HFFc6 (cell line): ENCODE measurements around the gene TRIM7. TPM values are rescaled to one million over a fixed set of nuclear protein-coding genes. Genes with fewer than 3 reads are reported as not detected.
A peak's percentile ranks its signal among the peaks of the same experiment; 100 is the strongest.

Source experiments
- DNase-seq: peaks from one replicate; pipeline ENCODE4 v3.0.0-alpha.2; 2018
- H3K27ac Mint-ChIP-seq: 2 replicates; pipeline ENCODE4 v1.8.0; 2020; ENCODE audit warnings: mild to moderate bottlenecking, mixed read lengths
- H3K27me3 Mint-ChIP-seq: 2 replicates; pipeline ENCODE4 v1.8.0; 2021; ENCODE audit warnings: mild to moderate bottlenecking, moderate library complexity, mixed read lengths; ENCODE audit not compliant: insufficient read depth
- H3K36me3 Mint-ChIP-seq: 2 replicates; pipeline ENCODE4 v1.8.0; 2021; ENCODE audit warnings: low read depth, mixed read lengths
- H3K4me1 Mint-ChIP-seq: 2 replicates; pipeline ENCODE4 v1.8.0; 2020; ENCODE audit warnings: low read depth, mixed read lengths
- H3K4me3 Mint-ChIP-seq: 2 replicates; pipeline ENCODE4 v1.8.0; 2020; ENCODE audit warnings: mild to moderate bottlenecking, moderate library complexity, mixed read lengths
- H3K9me3 Mint-ChIP-seq: 2 replicates; pipeline ENCODE4 v1.8.0; 2020; ENCODE audit warnings: mild to moderate bottlenecking, mixed read lengths
- CTCF ChIP-seq: fragments of 200-600 bp; sonication (generic); IDR thresholded peaks from 2 replicates; pipeline ENCODE4 v1.5.0; 2021; ENCODE audit warnings: antibody characterized with exemption, mild to moderate bottlenecking
- total RNA-seq, 6 experiments: library from RNA; stranded (reverse); fragmentation: NEBNext Ultra II Directional; extraction: Animal tissue kit (Norgen Biotek cat#: 25700); gene quantifications; 2 replicates in 1 of 6; 3 replicates in 5 of 6; pipeline ENCODE4 v1.2.3, GENCODE V29; 2021

The TRIM7 gene
- total RNA-seq, 6 experiments from 2014 or later, result 2.8 to 7.5 (median 5.3) TPM

DNA sequence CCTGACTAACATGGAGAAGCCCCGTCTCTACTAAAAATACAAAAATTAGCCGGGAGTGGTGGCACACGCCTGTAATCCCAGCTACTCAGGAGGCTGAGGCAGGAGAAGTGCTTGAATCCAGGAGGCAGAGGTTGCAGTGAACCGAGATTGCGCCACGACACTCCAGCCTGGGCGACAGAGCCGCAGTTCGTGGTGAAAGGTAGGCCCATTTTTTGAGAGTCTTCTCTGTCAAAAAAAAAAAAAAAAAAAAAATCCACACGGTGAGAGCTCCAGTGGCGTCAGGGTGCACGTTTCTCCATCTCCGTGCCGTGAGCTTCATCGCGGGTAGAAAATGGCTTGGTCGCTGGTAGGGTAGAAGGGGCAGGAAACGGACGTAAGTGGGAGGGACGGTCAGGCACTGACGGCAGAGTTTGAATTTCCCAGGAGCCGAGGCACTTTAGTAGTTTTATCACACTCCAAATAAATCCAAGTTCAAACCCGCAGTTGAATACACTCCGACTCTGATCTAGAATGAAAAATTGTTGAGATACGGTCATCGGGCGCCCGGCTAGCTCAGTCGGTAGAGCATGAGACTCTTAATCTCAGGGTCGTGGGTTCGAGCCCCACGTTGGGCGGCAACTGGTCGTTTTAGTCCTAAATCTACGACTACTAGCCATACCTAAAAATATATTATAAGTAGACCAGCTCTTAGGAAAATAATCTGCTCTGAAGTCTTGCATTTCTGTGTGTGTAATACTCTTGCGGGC lies 2.4 kb upstream of the TRIM7 start:
- Mint-ChIP-seq H3K4me3 (peak overlapping the region; percentile 92), H3K4me1 (peaks cover 31% of the 10 kb centered on the region), H3K27me3 (peaks cover 15% of the 10 kb centered on the region), H3K27ac (peak overlapping the region; percentile 90), H3K9me3 (no peaks in the 10 kb centered on the region; the same call in 1 of the 2 replicates), H3K36me3 (no peaks in the 10 kb centered on the region)
- no peak for TF ChIP-seq CTCF
- peak; percentile 92 for DNase-seq

GRCh38 chr5:181205761-181206649 lies 1.0 kb upstream of the TRIM7 start:
- Mint-ChIP-seq H3K9me3 (no peaks in the 10 kb centered on the region; the same call in 1 of the 2 replicates), H3K27ac (peak overlapping the region; percentile 90), H3K27me3 (peaks cover 15% of the 10 kb centered on the region), H3K4me3 (peak overlapping the region; percentile 92), H3K36me3 (no peaks in the 10 kb centered on the region), H3K4me1 (peaks cover 31% of the 10 kb centered on the region)
- no peak for TF ChIP-seq CTCF
- no peak for DNase-seq

GRCh38 chr5:181204113-181204825 lies 727 bp downstream of the TRIM7 start:
- DNase-seq, result no peak
- H3K4me3 Mint-ChIP-seq, result peak overlapping the region; percentile 84
- H3K9me3 Mint-ChIP-seq, result no peaks in the 10 kb centered on the region; the same call in 1 of the 2 replicates
- TF ChIP-seq CTCF, result no peak
- H3K36me3 Mint-ChIP-seq, result no peaks in the 10 kb centered on the region
- H3K27ac Mint-ChIP-seq, result no peak overlapping the region
- H3K4me1 Mint-ChIP-seq, result peaks cover 31% of the 10 kb centered on the region
- peaks cover 15% of the 10 kb centered on the region for H3K27me3 Mint-ChIP-seq

- Mint-ChIP-seq H3K9me3 (no peaks in the 10 kb centered on the region; the same call in 1 of the 2 replicates), H3K27me3 (peaks cover 15% of the 10 kb centered on the region), H3K36me3 (no peaks in the 10 kb centered on the region), H3K4me1 (peaks cover 31% of the 10 kb centered on the region), H3K4me3 (peak overlapping the region; percentile 84), H3K27ac (no peak overlapping the region)
- no peak for DNase-seq
- TF ChIP-seq CTCF, result no peak
Measured at GRCh38 chr5:181203777-181204112, 1.3 kb downstream of the TRIM7 start.

- no peak for DNase-seq
- no peaks in the 10 kb centered on the region for H3K36me3 Mint-ChIP-seq
- H3K27ac Mint-ChIP-seq, result no peak overlapping the region
- H3K4me3 Mint-ChIP-seq, result peak overlapping the region; percentile 84; the same call in 1 of the 2 replicates
- TF ChIP-seq CTCF, result no peak
- peaks cover 15% of the 10 kb centered on the region for H3K27me3 Mint-ChIP-seq
- peaks cover 28% of the 10 kb centered on the region for H3K4me1 Mint-ChIP-seq
- no peaks in the 10 kb centered on the region; the same call in 1 of the 2 replicates for H3K9me3 Mint-ChIP-seq
Measured at GRCh38 chr5:181203093-181203711, 1.8 kb downstream of the TRIM7 start.
